ENCODE results near the gene MAP2K6.

The MAP2K6 gene

DNA sequence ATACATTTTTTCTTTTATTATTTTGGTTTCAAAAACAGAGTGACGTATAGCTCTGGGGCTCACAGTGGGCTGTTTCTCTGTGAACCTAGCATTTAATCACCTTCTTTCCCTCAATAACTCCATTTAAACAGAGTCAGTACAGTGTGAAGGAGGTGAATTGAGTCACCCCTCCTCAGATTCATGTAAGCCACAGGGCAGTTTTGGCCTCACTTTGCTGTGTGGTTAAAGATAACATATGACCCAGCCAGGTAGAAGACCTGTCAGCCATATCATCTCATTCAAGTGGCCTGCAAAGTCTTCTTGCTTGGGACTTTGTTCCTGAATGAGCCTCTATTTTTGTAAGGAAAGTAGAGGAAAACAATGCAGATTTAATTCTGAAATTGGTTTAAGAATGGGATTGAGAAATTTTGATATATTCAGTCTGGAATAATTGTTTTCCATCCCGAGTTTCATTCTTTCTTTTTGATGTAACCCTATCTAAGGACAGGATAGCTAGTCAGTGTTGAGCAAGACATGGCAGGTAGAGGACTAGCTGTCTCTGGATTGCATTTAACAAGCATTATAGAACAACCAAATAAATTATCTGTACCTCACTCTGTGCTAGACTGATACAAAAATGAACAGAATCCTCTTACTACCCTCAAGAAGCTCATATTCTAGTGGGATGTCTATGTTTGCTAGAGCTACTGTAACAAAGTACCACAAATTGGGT is 13.1 kb downstream of the MAP2K6 start:
- DNase-seq (ENCODE audit: low read depth) = no peak

DNA sequence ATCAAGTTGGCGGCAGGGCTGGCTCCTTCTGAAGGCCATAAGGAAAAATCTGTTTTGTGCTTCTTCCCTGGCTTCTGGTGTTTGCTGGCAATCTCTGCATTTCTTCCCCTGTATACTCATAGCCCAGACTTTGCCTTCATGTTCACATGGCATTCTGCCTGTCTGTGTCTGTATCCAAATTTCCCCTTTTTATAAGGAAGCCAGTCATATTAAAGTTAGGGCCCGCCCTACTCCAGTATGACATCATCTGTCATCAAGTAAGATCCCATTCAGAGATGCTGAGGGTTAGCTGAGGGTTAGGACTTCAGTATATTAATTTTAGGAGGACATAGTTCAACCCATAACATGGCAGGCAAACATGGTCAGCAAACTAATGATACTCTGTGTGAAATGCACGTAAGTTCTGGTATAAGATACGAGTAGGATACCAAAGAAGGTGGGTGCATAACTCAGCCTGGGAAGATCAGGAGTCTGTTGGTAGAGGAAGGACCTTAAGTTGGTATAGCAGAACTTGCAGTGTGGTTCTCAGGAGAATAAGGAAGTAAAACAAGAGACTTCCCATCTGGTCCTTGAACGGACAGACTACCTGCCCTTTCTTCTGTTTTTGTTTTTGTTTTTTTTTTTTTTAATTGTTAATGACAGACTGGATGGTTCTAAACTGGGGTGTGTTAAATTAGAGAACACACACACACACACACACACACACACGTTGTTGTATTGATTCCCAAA is 13.9 kb downstream of the MAP2K6 start:
- no peak for DNase-seq (ENCODE audit: low read depth)

DNA sequence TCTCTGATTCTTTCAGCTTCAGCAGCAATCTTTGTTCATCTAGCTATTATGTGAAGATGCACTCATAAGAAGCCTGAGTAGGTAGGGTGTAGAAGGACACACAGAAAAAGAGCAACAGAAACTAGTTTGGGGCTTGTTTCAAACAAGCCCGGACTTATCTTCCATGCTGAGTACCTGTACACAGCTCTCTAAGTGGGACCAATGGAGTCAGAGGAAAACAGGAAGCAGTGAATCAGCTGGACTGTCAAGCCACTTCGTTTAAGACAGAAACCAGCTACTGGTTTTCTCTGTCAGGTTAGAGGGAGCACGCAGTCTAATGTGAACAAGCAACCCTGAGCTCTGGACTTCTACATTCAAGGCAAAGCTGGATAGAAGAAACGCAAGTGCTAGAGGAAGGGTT is 16.0 kb downstream of the MAP2K6 start:
- DNase-seq (ENCODE audit: low read depth) = peak; percentile 58

DNA sequence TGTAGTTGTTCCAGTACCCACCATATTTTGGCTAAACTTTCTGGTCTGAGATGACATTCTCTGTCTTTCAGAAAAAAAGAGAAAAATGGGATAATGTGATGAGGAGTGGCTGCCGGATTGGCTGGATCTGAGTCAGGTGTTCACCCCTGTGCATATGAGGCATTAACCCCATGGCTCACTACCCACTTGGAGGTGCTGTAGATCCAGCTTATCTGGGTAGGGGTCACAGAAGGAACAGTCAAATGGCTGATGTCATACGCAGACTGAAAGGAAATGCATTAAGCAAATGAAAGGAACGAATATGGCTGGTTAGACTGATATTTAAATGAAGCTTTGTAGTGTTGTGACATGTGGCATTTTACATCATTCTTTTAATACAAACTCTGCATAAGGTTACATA is 17.3 kb downstream of the MAP2K6 start:
- DNase-seq (ENCODE audit: low read depth) = no peak

DNA sequence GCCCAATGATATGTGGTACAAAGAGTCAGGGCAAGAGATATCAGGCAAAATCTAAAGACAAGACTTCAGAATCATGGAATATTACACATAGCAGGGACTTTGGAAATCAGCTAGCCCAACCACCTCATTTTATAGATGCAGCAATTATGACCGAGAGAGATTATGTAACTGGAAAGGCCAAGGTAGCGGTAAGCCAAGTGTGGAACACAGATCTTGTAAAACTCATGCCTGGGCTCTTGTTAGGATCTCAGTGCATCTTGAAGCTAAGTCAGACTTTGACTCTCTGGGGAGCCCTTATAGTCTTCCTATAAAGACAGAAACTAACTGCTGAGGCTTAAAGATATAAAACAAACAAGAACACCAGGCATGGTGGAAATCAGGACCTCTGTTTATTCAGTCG is 18.6 kb downstream of the MAP2K6 start:
- no peak for DNase-seq (ENCODE audit: low read depth)

DNA sequence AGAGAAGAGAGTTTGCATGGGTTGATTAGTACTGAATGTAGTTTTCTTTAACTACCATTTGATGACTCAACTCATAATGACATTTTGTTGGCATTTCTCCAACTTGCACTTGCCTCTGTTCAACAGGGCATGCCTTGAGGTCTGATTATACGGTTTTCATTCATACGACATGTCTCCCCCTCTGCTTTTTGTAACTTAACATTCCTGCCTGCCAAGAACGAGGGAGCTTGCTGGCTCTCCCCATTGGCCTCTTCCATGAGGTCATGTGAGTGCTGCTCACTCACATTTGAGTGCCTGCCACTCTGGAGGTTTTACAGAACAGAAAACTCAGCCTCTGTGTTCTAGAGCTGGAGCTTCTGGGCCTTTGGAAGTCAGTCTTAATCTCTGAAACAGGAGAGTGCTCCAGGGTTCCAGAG is 19.7 kb downstream of the MAP2K6 start:
- peak; percentile 74 for DNase-seq (ENCODE audit: low read depth)

DNA sequence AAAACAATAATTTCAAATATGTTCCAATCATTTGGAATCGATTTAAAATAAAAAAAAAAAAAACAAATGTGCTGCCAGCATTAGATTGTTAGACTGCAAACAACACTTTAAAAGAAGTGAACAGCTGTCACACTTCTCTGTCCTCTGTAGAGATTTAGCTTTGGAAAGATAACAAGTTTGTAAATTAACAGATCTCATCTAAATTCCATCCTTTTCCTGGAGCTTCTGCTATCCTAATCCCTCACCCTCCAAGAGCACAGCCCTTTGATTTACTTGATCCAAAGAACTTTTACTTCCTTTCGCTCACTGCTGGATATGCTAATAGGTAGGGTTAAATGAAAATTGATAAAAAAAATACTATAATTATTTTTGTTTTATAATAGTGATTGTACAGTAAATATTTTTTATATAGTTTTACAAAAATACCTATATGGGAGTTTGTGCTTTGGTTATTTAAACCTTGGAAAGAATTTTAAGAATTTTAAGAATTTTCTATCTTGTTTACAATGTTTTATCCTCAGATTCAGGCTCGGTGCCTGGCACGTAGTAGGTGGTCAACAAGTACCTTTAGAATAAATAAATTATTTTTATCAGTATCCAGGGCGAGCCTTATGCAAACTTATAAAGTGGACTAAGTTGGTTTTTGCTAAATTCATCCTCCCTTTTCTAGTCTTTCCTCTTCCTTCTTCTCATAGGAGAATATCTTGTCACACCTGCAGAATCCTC is 21.6 kb downstream of the MAP2K6 start:
- DNase-seq (ENCODE audit: low read depth) = no peak

DNA sequence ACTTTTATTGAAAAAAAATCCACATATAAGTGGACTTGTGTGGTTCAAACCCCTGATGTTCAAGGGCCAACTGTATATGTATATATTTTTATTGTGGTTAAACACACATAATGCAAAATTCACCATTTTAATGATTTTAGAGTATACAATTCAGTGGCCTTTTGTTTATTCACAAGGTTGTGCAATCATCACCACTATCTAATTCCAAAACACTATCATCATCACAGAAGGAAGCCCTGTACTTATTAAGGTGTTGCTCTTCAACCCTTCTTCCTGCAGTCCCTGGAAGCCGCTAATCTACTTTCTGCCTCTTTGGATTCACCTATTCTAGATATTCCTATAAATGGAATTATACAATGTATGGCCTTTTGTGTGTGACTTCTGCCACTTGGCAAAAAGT is 23.0 kb downstream of the MAP2K6 start:
- DNase-seq (ENCODE audit: low read depth) = peak; percentile 38

DNA sequence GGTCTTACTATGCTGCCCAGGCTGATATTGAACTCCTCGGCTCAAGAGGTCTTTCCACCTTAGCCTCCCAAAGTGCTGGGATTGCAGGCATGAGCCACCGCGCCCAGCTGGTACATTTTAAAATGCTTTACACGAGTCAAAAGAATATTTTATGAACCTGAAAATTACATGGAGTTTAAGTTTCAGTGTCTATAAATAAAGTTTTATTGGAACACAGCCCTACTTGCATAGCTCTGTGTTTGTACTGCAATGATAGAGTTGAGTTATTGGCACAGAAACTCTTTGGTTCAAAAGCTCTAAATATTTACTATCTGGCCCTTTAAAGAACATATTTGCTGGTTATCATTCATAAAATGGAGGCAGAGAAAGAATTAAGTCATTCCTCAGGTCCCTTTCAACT is 24.3 kb downstream of the MAP2K6 start:
- no peak for DNase-seq (ENCODE audit: low read depth)

DNA sequence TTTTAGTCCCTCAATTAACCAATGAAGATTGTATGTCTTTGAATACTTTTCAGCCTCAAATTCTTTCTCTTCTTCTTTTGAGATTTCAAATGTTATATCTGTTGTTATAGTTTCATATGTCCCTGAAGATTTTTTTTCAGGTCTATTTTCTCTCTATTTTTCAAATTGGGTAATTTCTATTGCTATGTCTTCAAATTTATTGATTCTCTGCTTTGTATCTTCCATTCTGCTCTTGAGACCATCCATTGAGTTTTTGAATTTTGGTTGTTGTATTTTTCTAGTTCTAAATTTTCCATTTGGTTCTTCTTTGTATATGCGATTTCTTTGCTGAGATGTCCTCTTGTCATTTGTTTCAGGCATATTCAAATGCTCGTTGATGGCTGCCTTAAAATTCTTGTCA is 26.7 kb downstream of the MAP2K6 start:
- no peak for DNase-seq (ENCODE audit: low read depth)

GRCh38 chr17:69443138-69443537 is 28.6 kb downstream of the MAP2K6 start:
- no peak for DNase-seq (ENCODE audit: low read depth)

GRCh38 chr17:69444023-69444422 is 29.5 kb downstream of the MAP2K6 start:
- DNase-seq (ENCODE audit: low read depth) = no peak

GRCh38 chr17:69445132-69445531 is 30.6 kb downstream of the MAP2K6 start:
- no peak for DNase-seq (ENCODE audit: low read depth)

DNA sequence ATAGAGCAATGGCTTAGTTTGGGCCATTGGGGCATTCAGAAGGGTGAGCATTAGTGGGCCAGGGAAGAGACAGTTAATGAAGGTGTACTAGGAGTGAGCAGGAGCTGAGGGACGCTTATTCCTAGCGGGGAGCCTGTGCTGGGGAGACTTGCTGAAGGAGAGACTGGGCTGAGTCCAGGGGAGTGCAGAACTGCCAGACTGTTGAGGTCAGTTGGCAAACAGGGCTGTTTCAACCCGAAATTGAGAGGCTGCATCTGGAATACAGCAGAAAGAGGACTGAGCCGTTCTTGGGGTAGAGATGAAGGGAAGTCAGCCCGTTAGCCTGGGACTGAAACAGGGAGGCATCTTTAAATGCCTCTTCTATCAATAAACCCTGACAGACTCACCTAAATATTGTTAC is 33.2 kb downstream of the MAP2K6 start:
- no peak for DNase-seq (ENCODE audit: low read depth)

- DNase-seq (ENCODE audit: low read depth) = peak; percentile 15
Observed at GRCh38 chr17:69448431-69449102, 34.1 kb downstream of the MAP2K6 start.

GRCh38 chr17:69450131-69450530 is 35.6 kb downstream of the MAP2K6 start:
- DNase-seq (ENCODE audit: low read depth) = no peak

DNA sequence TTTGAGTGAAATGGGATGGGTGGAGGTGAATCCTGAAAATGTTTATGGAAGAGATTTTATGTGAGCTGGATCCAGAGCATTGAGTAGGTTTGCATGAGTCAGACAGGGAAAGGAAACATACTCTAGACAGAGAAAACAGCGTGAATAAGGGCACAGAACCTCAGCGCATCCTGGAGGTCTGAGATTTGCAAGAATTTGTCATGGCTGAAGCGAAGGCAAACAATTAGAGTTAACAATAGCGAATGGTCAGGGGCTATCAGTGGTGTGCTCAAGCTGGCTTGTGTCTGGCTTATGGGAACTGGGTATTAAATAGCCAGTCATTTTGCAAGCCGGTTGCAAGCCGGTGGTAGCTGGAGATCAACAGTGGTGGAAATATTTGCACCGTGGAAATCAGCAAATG is 36.4 kb downstream of the MAP2K6 start:
- DNase-seq (ENCODE audit: low read depth) = peak; percentile 26

- DNase-seq (ENCODE audit: low read depth) = no peak
Observed at GRCh38 chr17:69451416-69452394, 37.2 kb downstream of the MAP2K6 start.

GRCh38 chr17:69452664-69453260 is 38.3 kb downstream of the MAP2K6 start:
- no peak for DNase-seq (ENCODE audit: low read depth)

- no peak for DNase-seq (ENCODE audit: low read depth)
Observed at GRCh38 chr17:69454051-69454450, 39.6 kb downstream of the MAP2K6 start.

DNA sequence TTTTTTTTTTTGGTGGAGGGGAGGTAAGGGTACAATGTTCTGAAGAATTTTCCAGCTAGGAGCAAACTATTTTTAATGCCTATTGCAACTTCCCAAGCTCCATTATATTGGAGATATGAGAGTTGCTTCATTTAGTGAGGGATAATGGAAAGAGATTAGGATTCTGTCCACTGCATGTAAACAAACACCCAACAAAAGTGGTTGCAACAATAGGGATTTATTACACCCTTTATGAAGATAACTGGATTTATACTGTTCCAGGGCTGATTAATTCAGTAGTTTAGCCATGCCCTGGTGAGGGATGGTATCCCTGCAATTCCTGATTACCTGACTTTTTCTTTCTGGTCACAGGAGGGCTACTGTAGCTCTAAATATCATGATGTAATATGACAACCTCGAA is 40.5 kb downstream of the MAP2K6 start:
- no peak for DNase-seq (ENCODE audit: low read depth)
